GM10847 (cell line): ENCODE data around the gene C2orf76.

Experiments used
- POLR2A ChIP-seq: IDR thresholded peaks from 2 replicates; pipeline ENCODE4 v1.6.1; 2011; ENCODE audit not compliant: insufficient read length; ENCODE audit errors: extremely low read depth

The C2orf76 gene

GRCh38 chr2:119366649-119367471 lies at the start of gene C2orf76, which contains the start of gene DBI:
TSS of gene C2orf76 (minus strand) at chr2:119366834. CDS start at chr2:119339959, 26,875 bp downstream.
TSS of gene DBI (plus strand) at chr2:119366977. CDS start at chr2:119367052, 75 bp downstream.
- peak; percentile 96 for TF ChIP-seq POLR2A

- no peak for TF ChIP-seq POLR2A
These were observed 49.0 kb upstream of the C2orf76 start for GRCh38 chr2:119415630-119416029.

GRCh38 chr2:119414894-119415293 lies 48.3 kb upstream of the C2orf76 start:
- TF ChIP-seq POLR2A = no peak

GRCh38 chr2:119409506-119409905 lies 42.9 kb upstream of the C2orf76 start:
- TF ChIP-seq POLR2A = no peak

- no peak for TF ChIP-seq POLR2A
These were observed 41.6 kb upstream of the C2orf76 start for GRCh38 chr2:119408221-119408619.

- no peak for TF ChIP-seq POLR2A
These were observed 41.0 kb upstream of the C2orf76 start for GRCh38 chr2:119407430-119408220.

- TF ChIP-seq POLR2A = no peak
These were observed 38.5 kb upstream of the C2orf76 start for GRCh38 chr2:119405151-119405550.

GRCh38 chr2:119402645-119403560 lies 36.3 kb upstream of the C2orf76 start:
- no peak for TF ChIP-seq POLR2A

- TF ChIP-seq POLR2A = no peak
These were observed 35.5 kb upstream of the C2orf76 start for GRCh38 chr2:119402106-119402505.

- TF ChIP-seq POLR2A = no peak
These were observed 30.6 kb upstream of the C2orf76 start for GRCh38 chr2:119397196-119397595.

GRCh38 chr2:119393971-119394748 lies 27.5 kb upstream of the C2orf76 start:
- TF ChIP-seq POLR2A = no peak

- TF ChIP-seq POLR2A = no peak
These were observed 23.1 kb upstream of the C2orf76 start for GRCh38 chr2:119389615-119390306.

- TF ChIP-seq POLR2A = no peak
These were observed 20.9 kb upstream of the C2orf76 start for GRCh38 chr2:119387381-119388129.

- TF ChIP-seq POLR2A = no peak
These were observed 18.8 kb upstream of the C2orf76 start for GRCh38 chr2:119385466-119385865.
